HS-27A (cell line): ENCODE measurements around the gene DES.

Experiments used
- DNase-seq: peaks from one replicate; pipeline ENCODE4 v3.0.0-alpha.2; 2012; ENCODE audit warnings: low read depth, missing footprints

DES gene

GRCh38 chr2:219457784-219458369 is 39.7 kb downstream of the DES start:
- no peak for DNase-seq

DNA sequence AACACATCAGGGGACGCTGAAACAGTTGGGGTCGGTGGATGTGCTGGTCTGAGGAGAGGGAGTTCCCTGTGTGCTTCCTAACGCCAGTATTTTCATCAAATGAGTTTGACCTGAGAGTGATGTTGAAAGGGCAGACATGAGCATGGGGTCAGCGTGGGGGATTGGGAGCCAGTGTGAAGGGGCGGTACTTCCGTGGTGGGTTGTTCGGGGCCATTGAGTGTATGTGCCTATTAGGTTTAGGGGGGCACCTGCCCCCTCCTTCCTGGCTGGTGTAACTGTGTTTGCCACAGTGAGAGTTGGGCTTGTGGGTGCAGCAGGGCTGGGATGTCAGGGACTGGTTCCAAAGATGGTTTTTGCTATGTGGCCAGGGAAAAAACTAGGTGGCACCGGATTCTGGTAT is 40.8 kb downstream of the DES start:
- DNase-seq: no peak

GRCh38 chr2:219459460-219460311 is 41.5 kb downstream of the DES start:
- DNase-seq: no peak

DNA sequence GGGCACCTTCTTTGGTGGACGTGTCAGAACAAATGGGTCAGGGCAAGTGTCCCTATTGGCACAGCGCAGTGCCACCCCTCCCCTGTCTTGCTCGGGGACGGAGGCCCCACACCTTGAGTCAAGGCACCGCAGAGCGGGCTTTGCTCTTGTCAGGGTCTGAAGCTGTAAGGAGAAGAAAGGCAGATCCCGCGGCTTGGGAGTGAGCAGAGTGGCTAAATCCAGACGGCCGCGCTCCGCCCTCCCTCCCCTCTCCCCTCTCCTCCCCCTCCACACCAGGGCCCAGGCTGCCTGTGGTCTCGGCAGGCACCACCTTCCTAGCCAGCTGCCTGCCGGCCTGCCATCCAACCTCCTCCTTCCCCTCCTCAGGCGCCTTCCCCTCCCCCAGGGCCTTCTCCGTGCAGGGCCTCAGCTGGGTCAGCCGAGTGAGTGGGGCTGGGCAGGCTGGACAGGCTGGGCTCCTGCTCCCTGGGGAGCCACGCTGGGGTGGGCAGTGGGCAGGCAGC is 42.3 kb downstream of the DES start:
- DNase-seq: no peak

GRCh38 chr2:219461047-219461514 is 42.9 kb downstream of the DES start:
- no peak for DNase-seq

- no peak for DNase-seq
Measured at GRCh38 chr2:219461669-219462068, 43.5 kb downstream of the DES start.

DNA sequence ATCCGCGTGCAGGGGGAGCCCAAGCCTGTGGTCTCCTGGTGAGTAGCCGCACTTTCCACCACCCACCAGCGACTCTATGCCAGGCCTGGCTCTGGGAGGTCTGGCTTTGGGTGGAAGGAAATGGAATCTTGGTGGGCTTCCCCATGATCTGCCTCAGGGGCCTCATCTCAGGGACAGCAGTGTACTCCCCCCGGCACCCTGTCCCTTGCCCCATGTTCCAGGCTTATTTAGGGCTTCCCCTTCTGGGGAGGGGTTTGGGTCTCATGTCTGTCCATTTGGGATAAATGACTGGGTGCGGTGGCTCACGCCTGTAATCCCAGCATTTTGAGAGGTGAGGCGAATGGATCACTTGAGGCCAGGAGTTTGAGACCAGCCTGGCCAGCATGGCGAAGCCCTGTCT is 44.2 kb downstream of the DES start:
- DNase-seq: no peak

DNA sequence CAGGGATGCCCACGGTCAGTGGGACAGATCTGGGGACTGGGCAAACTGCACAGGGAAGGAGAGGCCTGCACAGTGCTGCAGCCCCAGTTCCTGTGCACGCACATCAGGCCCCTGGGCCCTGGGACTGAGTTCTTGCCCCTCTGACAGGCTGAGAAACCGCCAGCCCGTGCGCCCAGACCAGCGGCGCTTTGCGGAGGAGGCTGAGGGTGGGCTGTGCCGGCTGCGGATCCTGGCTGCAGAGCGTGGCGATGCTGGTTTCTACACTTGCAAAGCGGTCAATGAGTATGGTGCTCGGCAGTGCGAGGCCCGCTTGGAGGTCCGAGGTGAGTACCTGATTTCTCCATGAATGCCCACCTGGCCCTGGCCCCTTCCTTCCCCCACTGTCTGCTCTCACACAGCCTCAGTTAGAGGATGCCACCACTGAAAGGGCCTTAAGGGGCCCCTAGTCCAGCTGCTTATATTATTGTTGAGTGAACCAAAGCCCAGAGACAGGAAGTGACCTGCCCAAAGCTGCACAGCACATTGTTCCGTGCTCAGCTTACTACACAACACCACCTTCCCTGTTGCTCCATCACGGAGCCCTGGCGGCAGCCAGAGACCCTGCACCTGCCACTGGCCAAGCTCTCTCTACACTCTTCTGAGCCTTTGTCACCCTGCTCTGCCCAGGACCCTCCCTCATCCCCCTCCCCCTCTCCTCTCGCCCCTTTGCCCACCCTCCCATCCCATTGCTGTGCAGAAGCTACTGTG is 46.3 kb downstream of the DES start:
- no peak for DNase-seq

DNA sequence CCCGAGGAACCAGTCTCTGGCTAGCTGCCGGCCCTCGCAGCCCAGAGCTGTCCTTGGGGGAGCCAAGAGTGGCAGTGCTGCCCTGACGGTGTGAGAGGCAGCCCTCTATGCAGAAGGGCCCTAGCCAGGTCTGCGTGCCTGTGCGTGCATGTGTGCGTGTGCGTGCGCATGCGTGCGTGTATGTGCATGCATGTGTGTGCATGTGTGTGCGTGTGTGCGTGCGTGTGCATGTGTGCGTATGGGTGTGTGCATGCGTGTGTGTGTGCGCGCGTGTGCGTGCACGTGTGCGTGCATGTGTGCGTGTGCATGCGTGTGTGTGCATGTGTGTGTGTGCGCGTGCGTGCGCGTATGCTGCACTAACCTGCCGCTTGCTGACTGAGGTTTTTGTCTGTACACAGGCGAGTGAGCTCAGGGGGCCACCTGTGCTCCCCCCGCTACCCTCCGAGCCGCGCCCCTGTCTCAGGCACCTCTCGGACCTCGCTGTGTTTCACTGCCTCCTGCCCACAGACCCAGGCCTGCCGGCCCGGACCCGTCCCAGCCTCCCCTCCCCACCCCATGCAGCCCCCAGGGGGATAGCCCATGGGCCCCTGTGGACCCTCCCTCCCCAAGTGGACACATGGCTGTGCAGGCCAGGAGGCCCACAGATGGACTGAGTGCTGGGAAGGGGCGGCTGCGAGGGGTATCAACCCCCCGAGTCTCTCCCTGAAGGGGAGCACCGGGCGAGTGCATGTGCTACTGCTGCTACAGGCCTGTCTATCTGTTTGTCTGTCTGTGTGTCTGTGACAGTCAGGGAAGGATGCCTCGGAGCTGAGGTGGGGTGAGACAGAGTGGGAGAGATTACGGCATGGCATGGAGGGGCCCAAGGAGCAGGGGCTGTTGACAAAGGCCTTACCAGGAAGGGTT is 47.7 kb downstream of the DES start:
- DNase-seq: no peak

GRCh38 chr2:219466816-219467735 is 48.9 kb downstream of the DES start:
- DNase-seq: no peak

GRCh38 chr2:219467736-219468075 is 49.5 kb downstream of the DES start:
- DNase-seq: no peak

- DNase-seq: no peak
Measured at GRCh38 chr2:219468410-219469185, 50.4 kb downstream of the DES start.

DNA sequence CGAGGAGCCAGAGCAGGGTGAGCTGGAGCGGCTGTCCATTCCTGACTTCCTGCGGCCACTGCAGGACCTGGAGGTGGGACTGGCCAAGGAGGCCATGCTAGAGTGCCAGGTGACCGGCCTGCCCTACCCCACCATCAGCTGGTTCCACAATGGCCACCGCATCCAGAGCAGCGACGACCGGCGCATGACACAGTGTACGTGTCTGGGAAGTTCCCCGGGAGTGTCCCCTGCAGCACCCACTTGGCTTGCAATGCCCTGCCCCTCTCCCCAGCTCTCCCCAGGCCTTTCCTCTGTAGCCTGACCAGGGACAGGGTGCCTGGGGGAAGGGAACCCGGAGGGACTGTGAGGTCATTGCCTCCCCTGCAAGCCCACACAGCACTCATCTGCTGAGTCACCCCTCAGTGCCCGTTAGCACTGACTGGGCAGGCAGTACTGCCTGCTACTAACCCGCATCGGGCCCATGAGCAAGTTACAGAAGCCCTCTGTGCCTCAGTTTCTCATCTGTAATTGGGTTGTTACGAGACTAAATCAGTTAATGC is 51.1 kb downstream of the DES start:
- DNase-seq: no peak

- no peak for DNase-seq
Measured at GRCh38 chr2:219470429-219470828, 52.3 kb downstream of the DES start.

- no peak for DNase-seq
Measured at GRCh38 chr2:219471476-219472371, 53.5 kb downstream of the DES start.

GRCh38 chr2:219472629-219473187 is 54.5 kb downstream of the DES start:
- no peak for DNase-seq

- no peak for DNase-seq
Measured at GRCh38 chr2:219473511-219473910, 55.3 kb downstream of the DES start.
